Measurements from ENCODE around the gene KCNS3.

- TF ChIP-seq EZH2 (IDR thresholded peaks at IDR 0.05; ENCODE audit: borderline replicate concordance, low read length), result no peak
- TF ChIP-seq CTCF (IDR thresholded peaks at IDR 0.05; ENCODE audit: low read length), result no peak
Observed at GRCh38 chr2:17947113-17947512, 68.6 kb downstream of the KCNS3 start.
